GM18517 (cell line): ENCODE results near the gene UHRF1.
"Not testable (repeated sequence)": the region's sequence is repeated elsewhere in the genome, so short reads cannot be mapped to it uniquely, and the experiment has no call there.

ENCODE experiments used
- ATAC-seq: cut with Tn5 transposase; IDR thresholded peaks from one replicate; pipeline ENCODE4 v1.9.1; 2021; ENCODE audit warnings: mild to moderate bottlenecking, moderate library complexity; ENCODE audit not compliant: unreplicated experiment

UHRF1 gene

GRCh38 chr19:4970558-4971423 is 61.5 kb downstream of the UHRF1 start:
- ATAC-seq: no peak

GRCh38 chr19:4971424-4971793 is 62.1 kb downstream of the UHRF1 start:
- ATAC-seq: no peak

- no peak for ATAC-seq
Observed at GRCh38 chr19:4971816-4972495, 62.7 kb downstream of the UHRF1 start.

GRCh38 chr19:4972509-4973230 is 63.4 kb downstream of the UHRF1 start:
- ATAC-seq: no peak

GRCh38 chr19:4974880-4975469 is 65.7 kb downstream of the UHRF1 start:
- no peak for ATAC-seq

GRCh38 chr19:4975601-4976000 is 66.3 kb downstream of the UHRF1 start:
- ATAC-seq: not testable (repeated sequence)

- ATAC-seq: no peak
Observed at GRCh38 chr19:4976401-4977298, 67.3 kb downstream of the UHRF1 start.

GRCh38 chr19:4977299-4978174 is 68.2 kb downstream of the UHRF1 start:
- ATAC-seq: no peak

- ATAC-seq: no peak
Observed at GRCh38 chr19:4979211-4979807, 70.0 kb downstream of the UHRF1 start.

- ATAC-seq: no peak
Observed at GRCh38 chr19:4980067-4980466, 70.8 kb downstream of the UHRF1 start.

- no peak for ATAC-seq
Observed at GRCh38 chr19:4980838-4981680, 71.8 kb downstream of the UHRF1 start.

- no peak for ATAC-seq
Observed at GRCh38 chr19:4981681-4981958, 72.3 kb downstream of the UHRF1 start.

- ATAC-seq: no peak
Observed at GRCh38 chr19:4983346-4984105, 74.2 kb downstream of the UHRF1 start.

- no peak for ATAC-seq
Observed at GRCh38 chr19:4984106-4984380, 74.7 kb downstream of the UHRF1 start.

GRCh38 chr19:4984438-4984990 is 75.2 kb downstream of the UHRF1 start:
- ATAC-seq: no peak

- ATAC-seq: no peak
Observed at GRCh38 chr19:4985551-4985991, 76.3 kb downstream of the UHRF1 start.

- ATAC-seq: no peak
Observed at GRCh38 chr19:4986056-4986455, 76.8 kb downstream of the UHRF1 start.
